DND-41 (cell line): Measurements from ENCODE around the gene NOL11.
"Not testable (repeated sequence)": the region's sequence is repeated elsewhere in the genome, so short reads cannot be mapped to it uniquely, and the experiment has no call there.

ENCODE experiments used
- CTCF ChIP-seq: IDR thresholded peaks from 2 replicates; pipeline ENCODE4 v1.5.1; 2012; ENCODE audit warnings: borderline replicate concordance, low read length, moderate library complexity, mild to moderate bottlenecking; ENCODE audit not compliant: poor library complexity, severe bottlenecking; ENCODE audit errors: extremely low read depth
- EZH2 ChIP-seq: IDR thresholded peaks from 3 replicates; pipeline ENCODE4 v1.6.1; 2012; ENCODE audit warnings: borderline replicate concordance, low read depth, mild to moderate bottlenecking, moderate library complexity, low read length, inconsistent platforms; ENCODE audit not compliant: severe bottlenecking

- TF ChIP-seq CTCF, EZH2: not testable (repeated sequence)
Measured at GRCh38 chr17:67727152-67728039, 9.7 kb downstream of the NOL11 start.
